Smooth muscle cell (in vitro differentiated cells): Measurements from ENCODE around the gene MREG. TPM values are rescaled to one million over a fixed set of nuclear protein-coding genes. Genes with fewer than 3 reads are reported as not detected.
A peak's percentile ranks its signal among the peaks of the same experiment; 100 is the strongest.
"Not testable (repeated sequence)": the region's sequence is repeated elsewhere in the genome, so short reads cannot be mapped to it uniquely, and the experiment has no call there.

Experiments
- DNase-seq: peaks from one replicate; lab custom pipeline; 2025; ENCODE audit not compliant: unreplicated experiment; lab: John Stamatoyannopoulos, UW
- H2AFZ ChIP-seq: fragments of 200-600 bp; sonication (generic); 2 replicates; pipeline ENCODE4 v1.6.0; 2016; ENCODE audit warnings: antibody characterized with exemption, low read depth, mild to moderate bottlenecking
- H3F3A ChIP-seq: fragments of 200-600 bp; sonication (generic); 2 replicates; pipeline ENCODE4 v1.6.0; 2017; ENCODE audit warnings: antibody characterized with exemption, low read depth
- H3K27ac ChIP-seq: fragments of 200-600 bp; sonication (generic); 2 replicates; pipeline ENCODE4 v1.5.1; 2016; ENCODE audit warnings: low read depth, mild to moderate bottlenecking
- H3K27me3 ChIP-seq: fragments of 200-600 bp; sonication (generic); 2 replicates; pipeline ENCODE4 v1.6.1; 2016; ENCODE audit warnings: low read depth, mild to moderate bottlenecking
- H3K36me3 ChIP-seq: fragments of 200-600 bp; sonication (generic); 2 replicates; pipeline ENCODE4 v1.5.1; 2016; ENCODE audit warnings: low read depth
- H3K4me1 ChIP-seq: fragments of 200-600 bp; sonication (generic); 2 replicates; pipeline ENCODE4 v1.5.1; 2016; ENCODE audit warnings: low read depth
- H3K4me2 ChIP-seq: fragments of 200-600 bp; sonication (generic); 2 replicates; pipeline ENCODE4 v1.6.0; 2016; ENCODE audit warnings: mild to moderate bottlenecking
- H3K4me3 ChIP-seq: fragments of 200-600 bp; sonication (generic); 2 replicates; pipeline ENCODE4 v1.5.1; 2016; ENCODE audit warnings: mild to moderate bottlenecking
- H3K79me2 ChIP-seq: fragments of 200-600 bp; sonication (generic); 2 replicates; pipeline ENCODE4 v1.6.0; 2016; ENCODE audit warnings: low read depth, mild to moderate bottlenecking
- H3K9ac ChIP-seq: fragments of 200-600 bp; sonication (generic); 2 replicates; pipeline ENCODE4 v1.6.0; 2016; ENCODE audit warnings: low read depth
- H3K9me3 ChIP-seq: fragments of 200-600 bp; sonication (generic); replicated peaks from 2 replicates; pipeline ENCODE4 v1.5.1; 2016; ENCODE audit warnings: low read depth
- H4K20me1 ChIP-seq: fragments of 200-600 bp; sonication (generic); 2 replicates; pipeline ENCODE4 v1.6.0; 2016; ENCODE audit warnings: low read depth
- WGBS: methylation state at CpG from one replicate; pipeline ENCODE4 v1.1.7; 2016; ENCODE audit warnings: low lambda C conversion rate; 5-methylcytosine and 5-hydroxymethylcytosine counted together
- polyA plus RNA-seq: library from polyadenylated mRNA; unstranded; fragments of >200 nt; fragmentation: Nextera tagmentation; extraction: Ambion mirVana; gene quantifications from 2 replicates; pipeline ENCODE4 v1.2.1, GENCODE V29; 2016
- total RNA-seq: library from RNA; depleted of rRNA; stranded (reverse); fragments of >200 nt; gene quantifications from 2 replicates; pipeline ENCODE4 v1.2.3, GENCODE V29; 2014
- TF ChIP-seq, protein P1 (sequence below): fragments of 200-600 bp; sonication (generic); IDR thresholded peaks from 2 replicates; pipeline ENCODE4 v1.5.1; 2017; ENCODE audit warnings: borderline replicate concordance, mild to moderate bottlenecking, antibody characterized with exemption; ENCODE audit not compliant: insufficient read depth, poor library complexity, severe bottlenecking

Gene MREG
- total and polyA plus RNA-seq, 2 experiments from 2014 or later, result 2.3 to 5.5 TPM

DNA sequence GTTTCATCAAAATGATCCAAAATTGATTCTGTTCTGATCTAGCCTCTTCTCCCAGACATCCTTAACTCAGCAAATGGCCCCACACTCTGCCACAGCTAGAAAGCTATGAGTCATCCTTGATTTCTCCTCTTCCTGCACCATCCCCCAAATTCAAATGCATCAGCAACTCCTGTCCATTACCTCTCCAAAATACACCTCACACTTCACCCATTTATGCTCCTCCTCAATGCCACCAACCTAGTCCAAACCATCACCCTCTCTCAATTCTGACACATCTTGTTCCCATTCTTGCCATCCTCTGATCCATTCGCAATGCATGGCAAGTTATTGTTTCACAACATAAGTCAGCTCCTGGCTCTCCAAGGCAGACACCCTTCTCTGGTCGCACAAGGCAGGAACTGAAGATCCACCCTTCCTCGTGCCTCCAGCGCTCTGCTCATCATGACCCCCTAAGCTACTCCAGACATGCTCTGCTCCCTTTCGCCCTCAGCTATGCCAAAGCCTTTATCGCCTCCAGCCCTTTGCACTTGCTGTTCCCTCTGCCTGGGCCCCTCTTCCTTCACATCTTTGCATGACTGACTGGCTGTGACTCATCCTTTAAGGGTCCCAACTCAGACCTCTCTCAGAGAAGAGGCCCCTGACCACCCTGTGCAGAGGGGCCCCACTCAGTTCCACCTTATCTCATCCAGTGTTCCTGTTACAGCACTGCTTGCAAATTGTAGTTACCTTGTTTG lies 83.6 kb downstream of the MREG start:
- Histone ChIP-seq H3F3A (peaks cover 13% of the 10 kb centered on the region), H3K27me3 (no peaks in the 10 kb centered on the region), H3K79me2 (no peaks in the 10 kb centered on the region), H3K9me3 (no peaks in the 10 kb centered on the region), H3K4me3 (no peak overlapping the region), H4K20me1 (no peaks in the 10 kb centered on the region), H3K27ac (peak overlapping the region; percentile 78), H3K36me3 (no peaks in the 10 kb centered on the region), H3K9ac (no peak overlapping the region), H3K4me2 (peak overlapping the region; percentile 64), H2AFZ (no peak overlapping the region), H3K4me1 (no peaks in the 10 kb centered on the region)
- 50% methylated on average over 6 of the region's 6 CpGs for WGBS
- TF ChIP-seq, protein P1, sequence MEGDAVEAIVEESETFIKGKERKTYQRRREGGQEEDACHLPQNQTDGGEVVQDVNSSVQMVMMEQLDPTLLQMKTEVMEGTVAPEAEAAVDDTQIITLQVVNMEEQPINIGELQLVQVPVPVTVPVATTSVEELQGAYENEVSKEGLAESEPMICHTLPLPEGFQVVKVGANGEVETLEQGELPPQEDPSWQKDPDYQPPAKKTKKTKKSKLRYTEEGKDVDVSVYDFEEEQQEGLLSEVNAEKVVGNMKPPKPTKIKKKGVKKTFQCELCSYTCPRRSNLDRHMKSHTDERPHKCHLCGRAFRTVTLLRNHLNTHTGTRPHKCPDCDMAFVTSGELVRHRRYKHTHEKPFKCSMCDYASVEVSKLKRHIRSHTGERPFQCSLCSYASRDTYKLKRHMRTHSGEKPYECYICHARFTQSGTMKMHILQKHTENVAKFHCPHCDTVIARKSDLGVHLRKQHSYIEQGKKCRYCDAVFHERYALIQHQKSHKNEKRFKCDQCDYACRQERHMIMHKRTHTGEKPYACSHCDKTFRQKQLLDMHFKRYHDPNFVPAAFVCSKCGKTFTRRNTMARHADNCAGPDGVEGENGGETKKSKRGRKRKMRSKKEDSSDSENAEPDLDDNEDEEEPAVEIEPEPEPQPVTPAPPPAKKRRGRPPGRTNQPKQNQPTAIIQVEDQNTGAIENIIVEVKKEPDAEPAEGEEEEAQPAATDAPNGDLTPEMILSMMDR, result no peak
- DNase-seq, result no peak

DNA sequence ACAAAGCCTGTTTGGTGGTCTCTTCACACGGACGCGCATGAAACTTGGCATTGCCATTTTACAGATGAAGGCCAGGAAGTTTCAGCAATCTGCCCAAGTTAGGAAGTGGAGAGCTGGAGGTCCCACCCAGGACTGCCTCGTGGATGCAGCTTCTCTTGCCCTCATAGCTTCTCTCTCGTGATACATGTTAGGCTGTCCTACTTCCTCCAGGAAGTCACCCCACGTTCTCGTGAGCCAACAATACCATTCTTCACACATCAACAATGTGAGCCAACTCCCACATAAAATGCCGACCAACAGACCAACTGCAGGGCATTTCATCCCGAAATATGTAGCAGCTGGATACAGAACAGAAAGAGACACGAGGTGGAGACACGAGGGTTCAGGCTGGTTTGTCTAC lies 85.3 kb downstream of the MREG start:
- no peaks in the 10 kb centered on the region for H3K27me3 ChIP-seq
- H4K20me1 ChIP-seq, result no peaks in the 10 kb centered on the region
- H3K4me3 ChIP-seq, result no peak overlapping the region
- H3K27ac ChIP-seq, result peak overlapping the region; percentile 78
- H3F3A ChIP-seq, result peaks cover 13% of the 10 kb centered on the region
- H3K4me1 ChIP-seq, result no peaks in the 10 kb centered on the region
- no peaks in the 10 kb centered on the region for H3K79me2 ChIP-seq
- H3K4me2 ChIP-seq, result no peak overlapping the region
- no peak overlapping the region for H2AFZ ChIP-seq
- 93% methylated on average over 11 of the region's 11 CpGs for WGBS
- no peak overlapping the region for H3K9ac ChIP-seq
- TF ChIP-seq, protein P1, result no peak
- no peaks in the 10 kb centered on the region for H3K9me3 ChIP-seq
- no peak for DNase-seq
- no peaks in the 10 kb centered on the region for H3K36me3 ChIP-seq

DNA sequence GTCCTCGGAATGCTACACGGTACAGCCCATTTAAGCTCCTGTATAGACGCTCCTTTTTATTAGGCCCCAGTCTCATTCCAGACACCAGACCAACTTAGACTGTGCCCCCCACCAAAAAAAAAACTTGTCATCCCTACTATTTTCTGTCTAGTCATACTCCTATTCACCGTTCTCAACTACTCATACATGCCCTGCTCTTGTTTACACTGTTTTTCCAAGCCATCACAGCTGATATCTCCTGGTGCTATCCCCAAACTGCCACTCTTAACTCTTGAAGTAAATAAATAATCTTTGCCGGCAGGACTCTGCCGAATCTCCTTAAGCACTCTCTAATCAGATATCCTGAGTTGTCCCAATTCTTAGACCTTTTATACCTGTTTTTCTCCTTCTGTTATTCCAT lies 86.4 kb downstream of the MREG start:
- not testable (repeated sequence) for H3K4me3 ChIP-seq, H3K36me3 ChIP-seq, H2AFZ ChIP-seq, H3K27ac ChIP-seq, H3K9ac ChIP-seq, H3K9me3 ChIP-seq, H3K4me1 ChIP-seq, H3K27me3 ChIP-seq, H3K4me2 ChIP-seq, DNase-seq, H3K79me2 ChIP-seq, H4K20me1 ChIP-seq
- peaks cover 13% of the 10 kb centered on the region for H3F3A ChIP-seq
- 19% methylated on average over 6 of the region's 6 CpGs for WGBS

DNA sequence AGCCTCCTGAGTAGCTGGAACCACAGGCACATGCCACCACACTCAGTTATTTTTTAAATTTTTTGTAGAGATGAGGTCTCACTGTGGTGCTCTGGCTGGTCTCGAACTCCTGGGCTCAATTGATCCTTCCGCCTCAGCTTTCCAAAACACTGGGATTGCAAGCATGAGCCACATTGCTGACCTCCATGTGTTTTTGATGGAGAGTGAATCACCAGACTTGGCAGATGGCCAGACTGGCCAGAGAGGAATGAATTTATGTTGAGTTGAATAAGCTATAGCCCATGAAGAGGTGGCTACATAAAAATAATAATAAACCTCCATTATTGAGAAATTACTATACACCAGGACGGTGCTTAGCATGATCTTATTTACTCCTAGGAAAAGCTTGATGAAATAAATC lies 91.5 kb downstream of the MREG start:
- H3K4me3 ChIP-seq, result no peak overlapping the region
- no peaks in the 10 kb centered on the region for H3K9me3 ChIP-seq
- no peak overlapping the region for H3K9ac ChIP-seq
- H3K79me2 ChIP-seq, result no peaks in the 10 kb centered on the region
- no peaks in the 10 kb centered on the region for H4K20me1 ChIP-seq
- H3K27me3 ChIP-seq, result no peaks in the 10 kb centered on the region
- no peak for DNase-seq
- TF ChIP-seq, protein P1, result no peak
- H3F3A ChIP-seq, result peaks cover 23% of the 10 kb centered on the region
- H3K4me1 ChIP-seq, result peaks cover 10% of the 10 kb centered on the region
- WGBS, result 62% methylated on average over 3 of the region's 3 CpGs
- no peak overlapping the region for H3K4me2 ChIP-seq
- H3K36me3 ChIP-seq, result no peaks in the 10 kb centered on the region
- no peak overlapping the region for H3K27ac ChIP-seq
- no peak overlapping the region for H2AFZ ChIP-seq
